LNCaP clone FGC (cell line): ENCODE measurements around the gene APOBEC3H.
"Not testable (repeated sequence)": the region's sequence is repeated elsewhere in the genome, so short reads cannot be mapped to it uniquely, and the experiment has no call there.

Source experiments
- DNase-seq: peaks from one replicate; pipeline ENCODE4 v3.0.0-alpha.2; 2011; ENCODE audit warnings: low read depth
- H3K4me3 ChIP-seq: 2 replicates; pipeline ENCODE4 v1.5.1; 2011; ENCODE audit warnings: mild to moderate bottlenecking, low read depth, low read length, control low read depth
- CTCF ChIP-seq: IDR thresholded peaks from 2 replicates; pipeline ENCODE4 v1.5.1; 2012; ENCODE audit warnings: mild to moderate bottlenecking; ENCODE audit not compliant: control insufficient read depth, insufficient read depth; ENCODE audit errors: extremely low read depth

The APOBEC3H gene

GRCh38 chr22:39097098-39098020, at the start of gene APOBEC3H:
Gene APOBEC3H, plus strand, starts transcription at chr22:39097244. Its CDS starts 3,035 bp downstream, at chr22:39100279.
- TF ChIP-seq CTCF, result no peak
- no peak for DNase-seq
- H3K4me3 ChIP-seq, result no peak within 1 kb of the TSS

DNA sequence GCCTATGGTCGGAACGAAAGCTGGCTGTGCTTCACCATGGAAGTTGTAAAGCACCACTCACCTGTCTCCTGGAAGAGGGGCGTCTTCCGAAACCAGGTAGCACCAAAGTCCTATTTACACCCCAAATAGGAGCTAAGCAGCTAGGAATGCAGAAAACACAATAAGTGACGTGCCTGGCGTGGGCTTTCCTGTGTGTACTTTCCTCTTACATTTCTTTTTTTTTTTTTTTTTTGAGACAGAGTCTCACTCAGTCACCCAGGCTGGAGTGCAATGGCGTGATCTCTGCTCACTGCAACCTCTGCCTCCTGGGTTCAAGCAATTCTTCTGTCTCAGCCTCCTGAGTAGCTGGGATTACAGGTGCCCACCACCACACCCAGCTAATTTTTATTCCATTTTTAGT, 47.6 kb upstream of the APOBEC3H start:
- not testable (repeated sequence) for H3K4me3 ChIP-seq, DNase-seq

DNA sequence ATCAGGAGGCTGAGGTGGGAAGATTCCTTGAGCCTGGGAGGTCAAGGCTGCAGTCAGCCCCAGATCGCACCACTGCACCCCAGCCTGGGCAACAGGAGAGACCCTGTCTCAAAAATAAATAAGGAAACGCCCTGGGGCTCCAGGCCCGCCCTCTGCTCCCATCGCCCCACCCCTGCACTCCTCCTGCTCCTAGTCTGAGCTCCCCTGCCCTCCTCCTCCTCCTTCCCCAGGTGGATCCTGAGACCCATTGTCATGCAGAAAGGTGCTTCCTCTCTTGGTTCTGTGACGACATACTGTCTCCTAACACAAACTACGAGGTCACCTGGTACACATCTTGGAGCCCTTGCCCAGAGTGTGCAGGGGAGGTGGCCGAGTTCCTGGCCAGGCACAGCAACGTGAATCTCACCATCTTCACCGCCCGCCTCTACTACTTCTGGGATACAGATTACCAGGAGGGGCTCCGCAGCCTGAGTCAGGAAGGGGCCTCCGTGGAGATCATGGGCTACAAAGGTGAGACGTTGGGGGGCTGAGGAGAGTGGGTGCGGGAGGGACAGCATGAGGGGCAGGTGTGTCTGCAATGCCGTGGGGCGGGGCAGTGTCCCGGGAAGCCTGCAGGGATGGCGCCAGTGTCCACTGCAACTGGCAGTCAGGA, 45.1 kb upstream of the APOBEC3H start:
- not testable (repeated sequence) for H3K4me3 ChIP-seq, DNase-seq

- DNase-seq, result no peak
Observed at GRCh38 chr22:39055658-39056057, 41.4 kb upstream of the APOBEC3H start.

GRCh38 chr22:39061290-39061689, 35.8 kb upstream of the APOBEC3H start:
- not testable (repeated sequence) for H3K4me3 ChIP-seq, DNase-seq

More at GRCh38 chr22:39055658-39056057, 41.4 kb upstream of the APOBEC3H start:
- no peak overlapping the region for H3K4me3 ChIP-seq
- TF ChIP-seq CTCF, result no peak

DNA sequence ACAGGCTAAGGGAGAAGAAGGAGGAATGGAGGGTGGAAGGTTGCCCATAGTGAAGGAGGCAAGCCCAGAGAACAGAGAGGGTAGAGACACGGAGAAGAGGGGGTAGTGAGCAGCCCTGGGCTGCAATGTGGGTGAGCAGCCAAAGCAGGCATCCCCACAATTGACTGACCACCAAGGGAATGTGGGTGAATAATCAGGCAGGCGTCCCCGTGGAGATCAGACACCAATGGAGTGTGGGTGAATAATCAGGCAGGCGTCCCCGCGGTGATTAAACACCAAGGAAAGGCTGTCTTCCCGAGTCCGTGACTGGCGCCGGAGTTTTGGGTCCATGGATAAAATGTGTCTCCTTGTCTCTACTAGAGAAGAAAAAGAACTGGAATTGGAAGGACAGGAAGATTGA, 35.1 kb upstream of the APOBEC3H start:
- DNase-seq, H3K4me3 ChIP-seq: not testable (repeated sequence)

DNA sequence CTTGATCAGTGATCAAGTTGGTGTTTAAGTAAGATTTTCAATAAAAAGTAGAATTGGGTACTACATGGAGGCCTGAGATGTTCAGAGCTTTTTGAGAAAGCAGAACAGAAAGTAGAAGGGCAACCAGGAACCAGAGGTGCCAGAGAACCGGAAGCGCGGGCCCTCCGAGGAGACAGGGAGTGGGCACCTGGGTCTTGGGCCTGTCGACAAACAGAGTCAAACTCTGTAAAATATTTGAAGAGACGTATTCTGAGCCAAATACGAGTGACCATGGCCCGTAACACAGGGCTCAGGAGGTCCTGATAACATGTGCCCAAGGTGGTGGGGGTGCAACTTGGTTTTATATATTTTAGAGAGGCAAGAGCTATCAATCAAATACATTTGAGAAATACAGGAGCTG, 33.1 kb upstream of the APOBEC3H start:
- DNase-seq, H3K4me3 ChIP-seq: not testable (repeated sequence)

DNA sequence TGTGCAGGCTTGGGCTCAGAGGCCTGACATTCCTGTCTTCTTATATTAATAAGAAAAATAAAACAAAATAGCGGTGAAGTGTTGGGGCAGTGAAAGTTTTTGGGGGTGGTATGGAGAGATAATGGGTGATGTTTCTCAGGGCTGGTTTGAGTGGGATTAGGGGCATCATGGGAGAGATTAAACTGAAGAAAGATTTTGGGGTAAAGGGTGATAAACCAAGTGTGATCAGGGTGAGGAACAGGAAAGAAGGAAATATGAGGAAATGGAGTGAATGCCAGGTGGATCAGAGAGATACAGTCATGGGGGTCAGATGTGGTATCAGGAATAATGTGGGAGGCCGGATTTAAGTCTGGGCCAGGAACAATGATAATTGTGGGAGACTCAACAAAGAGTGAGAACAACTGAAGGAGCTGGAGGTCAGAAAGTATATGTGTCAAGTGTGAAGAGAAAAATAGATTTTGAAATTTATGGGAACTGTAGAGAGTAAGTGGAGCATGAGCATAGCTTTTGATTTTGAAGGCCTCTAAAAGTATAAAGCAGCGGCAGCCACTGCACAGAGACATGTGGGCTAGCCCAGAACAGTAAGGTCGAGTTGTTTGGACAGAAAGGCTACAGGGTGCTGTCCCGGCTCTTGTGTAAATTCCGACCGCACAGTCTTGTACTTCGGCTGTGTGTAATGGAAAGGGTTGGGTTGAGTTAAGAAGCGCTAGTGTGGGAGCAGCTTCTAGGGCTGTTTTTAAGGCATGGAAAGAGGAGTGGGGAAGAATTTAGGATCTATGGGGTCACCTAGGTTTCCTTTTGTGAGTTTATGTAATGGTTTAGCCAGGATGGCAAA, 30.4 kb upstream of the APOBEC3H start:
- not testable (repeated sequence) for DNase-seq, H3K4me3 ChIP-seq

GRCh38 chr22:39068033-39068785, 28.8 kb upstream of the APOBEC3H start:
- peak; percentile 13 for DNase-seq
- no peak overlapping the region for H3K4me3 ChIP-seq
- no peak for TF ChIP-seq CTCF
